Pancreas (tissue), 10 donors: Measurements from ENCODE around the gene EPO. TPM values are rescaled to one million over a fixed set of nuclear protein-coding genes. Genes with fewer than 3 reads are reported as not detected.

ENCODE experiments used
- ATAC-seq, 4 donors: fragments of 200-7000 bp; cut with Tn5 transposase; one replicate each; pipeline versions ENCODE4 v1.8.0 to v1.9.1; 2020; ENCODE audit warnings: mild to moderate bottlenecking in 4 of 4, moderate library complexity in 4 of 4
- DNase-seq, 6 donors: peaks; one replicate each; pipeline ENCODE4 v3.0.0-alpha.2; 2020
- FAIRE-seq: peaks from 2 replicates; lab custom pipeline; 2012; peaks lifted over from hg19 to GRCh38; lab: Jason Lieb, UNC
- H3K27ac ChIP-seq, 4 donors: fragments of 200-600 bp; sonication (generic); 1 replicate in 3 of 4; 2 replicates in 1 of 4; pipeline versions ENCODE4 v1.5.0 to v1.8.0; 2020
- H3K27me3 ChIP-seq, 4 donors: fragments of 200-600 bp; one replicate each; pipeline ENCODE4 v1.8.0; 2021
- H3K36me3 ChIP-seq, 3 donors: fragments of 200-600 bp; sonication (generic) in 1 of 3; one replicate each; pipeline versions ENCODE4 v1.5.0 to v1.8.0; 2020 to 2021
- H3K4me1 ChIP-seq, 3 donors: fragments of 200-600 bp; one replicate each; pipeline ENCODE4 v1.8.0; 2021
- H3K4me3 ChIP-seq, 4 donors: fragments of 200-600 bp; sonication (generic) in 2 of 4; one replicate each; pipeline versions ENCODE4 v1.5.0 to v1.8.0; 2020 to 2021
- H3K9me3 ChIP-seq, 4 donors: fragments of 200-600 bp; one replicate each; pipeline ENCODE4 v1.8.0; 2021
- WGBS, 2 donors: extraction: QIAGEN DNeasy Blood & Tissue Kit; methylation state at CpG; one replicate each; pipeline ENCODE4 v1.1.7; 2013; 5-methylcytosine and 5-hydroxymethylcytosine counted together
- intact Hi-C, 3 donors: fragments of 100-400 bp; cut with DNase I; formaldehyde crosslinking; loops; one replicate each; pipeline versions ENCODE4 v1.11.1 to v1.14.2; 2022
- polyA plus RNA-seq, 2 donors: library from polyadenylated mRNA; stranded (reverse); fragments of 200-250 nt; gene quantifications; one replicate each; pipeline ENCODE4 v1.2.3, GENCODE V29; 2013
- total RNA-seq, 6 donors: library from RNA; stranded (reverse); fragmentation: NEBNext Ultra II Directional in 4 of 6; extraction: Animal tissue kit (Norgen Biotek cat#: 25700) in 4 of 6; gene quantifications; one replicate each; pipeline versions ENCODE4 v1.2.1 to v1.2.4, GENCODE V29; 2021 to 2023
- TF ChIP-seq, protein P1 (sequence below), 4 donors: fragments of 200-600 bp; sonication (generic) in 3 of 4; IDR thresholded peaks; one replicate each; pipeline versions ENCODE4 v1.5.0 to v1.8.0; 2021; ENCODE audit warnings: antibody characterized with exemption in 4 of 4
- donor health status: healthy with polysubstance abuse.
- donor health status: DM: no; HTN: no; CAD: no; lungs with moderate emphysema.
- donor health status: DM: no; HTN: no; CAD: no.
- donor health status: control.
- donor health status: control.
- donor health status: Bipolar disorder and iron deficiency.
- donor health status: DM: yes; HTN: yes; CAD: no.
- donor health status: DM: no; HTN: no; CAD: no.
- donor health status: DM: no; HTN: no; CAD: no.
- donor health status: DM: yes; HTN: yes; CAD: no.

The EPO gene
- total and polyA plus RNA-seq, 8 donors: 1.6 to 5.9 (median 3.9) TPM

DNA sequence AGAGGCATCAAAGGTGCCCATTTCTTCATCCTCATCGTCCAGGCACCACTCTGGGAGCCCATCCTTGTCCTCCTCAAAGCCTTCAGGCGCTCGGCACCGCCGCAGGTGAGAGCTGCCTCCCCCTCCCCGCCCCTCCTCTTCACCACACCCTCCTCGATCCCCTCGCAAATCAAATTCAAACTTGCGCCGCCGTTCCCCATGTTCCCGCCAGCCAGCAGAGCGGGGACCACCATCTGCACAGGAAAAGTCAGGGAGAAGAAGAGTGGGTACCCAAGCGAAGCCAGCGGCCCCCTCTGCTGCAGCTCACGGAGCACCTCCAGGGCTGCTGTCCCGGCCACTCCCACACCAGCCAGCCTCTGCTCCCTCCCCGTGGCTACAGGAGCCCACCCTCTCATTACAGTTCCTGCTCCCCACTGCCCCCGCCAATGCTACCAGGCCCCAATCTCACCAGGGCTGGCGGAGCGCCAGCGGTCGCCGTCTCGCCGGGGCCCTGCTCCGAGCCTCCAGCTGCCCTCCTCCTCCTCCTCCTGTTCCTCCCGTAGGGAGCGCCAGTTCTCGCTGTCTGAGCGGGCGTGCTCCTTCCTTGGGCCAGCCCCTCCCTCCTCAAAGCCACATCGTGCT is 34.0 kb upstream of the EPO start:
- Histone ChIP-seq H3K4me1 (peaks cover 0 to 4% (median 0%) of the 10 kb centered on the region in 3 donors), H3K27ac (no peak overlapping the region), H3K9me3 (no peaks in the 10 kb centered on the region), H3K27me3 (no peaks in the 10 kb centered on the region), H3K36me3 (peaks cover 0 to 68% (median 51%) of the 10 kb centered on the region in 3 donors), H3K4me3 (no peak overlapping the region)
- intact Hi-C loops: loop anchor here in 1 of 3 donors (10.0 kb wide), 2 partner anchors 122 to 222 kb away; partner anchors contain the start of gene SPACDR
- peak in 2 of 6 donors; percentile 60 to 74 for DNase-seq
- no peak for ATAC-seq
- FAIRE-seq: no peak
- TF ChIP-seq, protein P1, sequence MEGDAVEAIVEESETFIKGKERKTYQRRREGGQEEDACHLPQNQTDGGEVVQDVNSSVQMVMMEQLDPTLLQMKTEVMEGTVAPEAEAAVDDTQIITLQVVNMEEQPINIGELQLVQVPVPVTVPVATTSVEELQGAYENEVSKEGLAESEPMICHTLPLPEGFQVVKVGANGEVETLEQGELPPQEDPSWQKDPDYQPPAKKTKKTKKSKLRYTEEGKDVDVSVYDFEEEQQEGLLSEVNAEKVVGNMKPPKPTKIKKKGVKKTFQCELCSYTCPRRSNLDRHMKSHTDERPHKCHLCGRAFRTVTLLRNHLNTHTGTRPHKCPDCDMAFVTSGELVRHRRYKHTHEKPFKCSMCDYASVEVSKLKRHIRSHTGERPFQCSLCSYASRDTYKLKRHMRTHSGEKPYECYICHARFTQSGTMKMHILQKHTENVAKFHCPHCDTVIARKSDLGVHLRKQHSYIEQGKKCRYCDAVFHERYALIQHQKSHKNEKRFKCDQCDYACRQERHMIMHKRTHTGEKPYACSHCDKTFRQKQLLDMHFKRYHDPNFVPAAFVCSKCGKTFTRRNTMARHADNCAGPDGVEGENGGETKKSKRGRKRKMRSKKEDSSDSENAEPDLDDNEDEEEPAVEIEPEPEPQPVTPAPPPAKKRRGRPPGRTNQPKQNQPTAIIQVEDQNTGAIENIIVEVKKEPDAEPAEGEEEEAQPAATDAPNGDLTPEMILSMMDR (IDR thresholded peaks at IDR 0.05): no peak
- 87 to 88% methylated on average over 33 of the region's 33 CpGs for WGBS, 2 donors

DNA sequence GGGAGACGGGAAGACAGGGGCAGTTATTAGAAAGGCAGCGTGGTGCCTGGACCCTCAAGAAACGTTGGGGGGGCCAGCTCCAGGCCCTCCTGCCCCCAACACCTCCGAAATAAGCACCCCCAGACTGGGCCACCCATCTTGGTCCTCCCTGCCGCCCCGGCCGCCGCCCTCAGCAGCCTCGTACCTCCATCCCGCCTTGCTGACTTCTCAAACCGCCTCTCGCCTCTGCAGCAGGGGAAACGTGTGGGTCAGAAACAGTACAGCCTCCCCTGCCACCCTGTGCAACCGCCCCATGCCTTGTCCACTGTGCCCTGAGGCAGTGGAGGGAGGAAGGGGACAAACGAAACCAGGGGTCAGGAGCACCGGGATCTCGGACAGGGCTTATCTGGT is 33.5 kb upstream of the EPO start:
- no peak for DNase-seq

DNA sequence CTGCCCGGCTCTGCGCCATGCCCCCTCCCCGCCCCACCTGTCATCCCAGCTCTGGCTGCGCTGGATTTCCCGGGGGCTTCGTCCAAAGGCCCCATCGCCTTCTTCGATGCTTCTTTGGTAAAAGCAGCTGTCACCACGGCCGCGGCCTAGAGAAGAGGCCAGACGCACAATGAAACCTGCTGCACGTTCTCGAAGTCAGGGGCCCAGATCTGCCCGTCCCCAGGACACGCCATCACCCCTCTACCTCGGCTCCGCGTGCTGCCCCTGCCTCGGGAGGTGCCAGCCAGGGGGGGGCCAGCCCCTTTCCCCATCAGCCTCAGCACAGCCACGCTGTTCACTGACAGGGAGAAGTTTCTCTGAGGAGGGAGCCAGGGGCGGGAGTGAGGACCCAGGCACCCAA is 33.0 kb upstream of the EPO start:
- intact Hi-C loops: loop anchor here in 1 of 3 donors (10.0 kb wide), 2 partner anchors 122 to 222 kb away; partner anchors contain the start of gene SPACDR
- no peaks in the 10 kb centered on the region for H3K9me3 ChIP-seq
- FAIRE-seq (no peak), DNase-seq (peak in 2 of 6 donors; percentile 50 to 68), ATAC-seq (no peak)
- no peak overlapping the region for H3K27ac ChIP-seq
- WGBS, 2 donors: 88 to 95% methylated on average over 19 to 22 of the region's 22 CpGs
- H3K4me1 ChIP-seq: peaks cover 6 to 10% (median 9%) of the 10 kb centered on the region in 3 donors
- H3K27me3 ChIP-seq: no peaks in the 10 kb centered on the region
- peaks cover 0 to 61% (median 44%) of the 10 kb centered on the region in 3 donors for H3K36me3 ChIP-seq
- TF ChIP-seq, protein P1 (IDR thresholded peaks at IDR 0.05): no peak
- no peak overlapping the region for H3K4me3 ChIP-seq

More for the DNA sequence above, 33.5 kb upstream of the EPO start:
- 92 to 93% methylated on average over 17 of the region's 17 CpGs for WGBS, 2 donors
- Histone ChIP-seq H3K4me3 (no peak overlapping the region), H3K4me1 (peaks cover 1 to 8% (median 5%) of the 10 kb centered on the region in 3 donors), H3K27ac (no peak overlapping the region), H3K9me3 (no peaks in the 10 kb centered on the region), H3K27me3 (no peaks in the 10 kb centered on the region), H3K36me3 (peaks cover 0 to 63% (median 46%) of the 10 kb centered on the region in 3 donors)
- no peak for ATAC-seq
- intact Hi-C loops: loop anchor here in 1 of 3 donors (10.0 kb wide), 2 partner anchors 122 to 222 kb away; partner anchors contain the start of gene SPACDR
- TF ChIP-seq, protein P1 (IDR thresholded peaks at IDR 0.05): no peak
- no peak for FAIRE-seq

DNA sequence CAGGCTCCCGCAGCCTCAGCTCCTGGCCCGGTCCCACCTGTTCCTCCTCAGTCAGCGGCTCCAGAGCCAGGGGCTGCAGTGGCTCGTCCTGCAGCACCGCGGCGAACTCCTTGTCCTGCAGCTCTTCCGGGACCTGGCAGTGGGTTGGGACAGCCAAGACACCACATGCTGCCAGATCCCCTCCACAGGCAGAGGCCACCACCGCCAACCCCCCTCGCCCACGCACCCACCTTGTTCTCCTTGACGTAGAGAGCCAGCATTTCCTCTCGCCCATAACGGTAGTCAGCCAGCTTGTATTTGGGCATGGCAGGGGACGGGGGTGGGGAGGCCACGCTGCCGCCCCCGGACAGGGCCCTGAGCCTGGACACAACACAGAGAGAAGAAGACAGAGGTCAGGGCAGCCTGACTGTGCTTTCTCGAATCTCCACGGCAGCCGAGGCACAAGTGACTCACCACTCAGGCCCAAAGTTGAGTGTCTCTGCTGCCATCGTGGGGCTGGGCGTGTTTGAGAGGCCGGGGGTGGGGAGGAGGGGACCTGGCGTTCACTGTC is 32.4 kb upstream of the EPO start:
- DNase-seq (no peak), ATAC-seq (no peak), FAIRE-seq (no peak)
- Histone ChIP-seq H3K36me3 (peaks cover 0 to 55% (median 38%) of the 10 kb centered on the region in 3 donors), H3K4me1 (peaks cover 10 to 15% (median 14%) of the 10 kb centered on the region in 3 donors), H3K9me3 (no peaks in the 10 kb centered on the region), H3K27me3 (no peaks in the 10 kb centered on the region), H3K27ac (no peak overlapping the region), H3K4me3 (no peak overlapping the region)
- TF ChIP-seq, protein P1 (IDR thresholded peaks at IDR 0.05): no peak
- 81 to 85% methylated on average over 25 of the region's 25 CpGs for WGBS, 2 donors
- intact Hi-C loops: loop anchor here in 1 of 3 donors (10.0 kb wide), 2 partner anchors 123 to 223 kb away; partner anchors contain the start of gene SPACDR
